Measurements from ENCODE around the gene TENT5C. TPM values are rescaled to one million over a fixed set of nuclear protein-coding genes. Genes with fewer than 3 reads are reported as not detected.

The TENT5C gene
- total RNA-seq, 1 experiment from 2014 or later = 1.4 TPM

- no peak for TF ChIP-seq E2F4 (CRISPR knock-in tag; IDR thresholded peaks at IDR 0.05; ENCODE audit: borderline replicate concordance, low read depth)
- TF ChIP-seq NR3C1 (CRISPR knock-in tag; conservative IDR thresholded peaks at IDR 0.05; ENCODE audit: low read depth) = no peak
Observed at GRCh38 chr1:117627546-117628130, 21.8 kb downstream of the TENT5C start (continued).

- CTCF ChIA-PET = interaction anchor here (1.3 to 1.6 kb wide), 2 partner anchors 13 to 126 kb away, joined by 3 to 5 read pairs; no protein-coding TSS in a partner anchor
- Mint-ChIP-seq H3K9me3 (no peaks in the 10 kb centered on the region), H3K36me3 (no peaks in the 10 kb centered on the region), H3K27ac (no peak overlapping the region), H3K4me1 (peaks cover 30% of the 10 kb centered on the region), H3K27me3 (ENCODE audit: low read depth) (no peaks in the 10 kb centered on the region), H3K4me3 (no peak overlapping the region)
- POLR2A ChIA-PET = no interaction called here
- DNase-seq (ENCODE audit: low spot score) (no peak), ATAC-seq (no peak)
- TF ChIP-seq FOXP1 (CRISPR knock-in tag; IDR thresholded peaks at IDR 0.05; ENCODE audit: borderline replicate concordance) (no peak), IRF1 (CRISPR knock-in tag; IDR thresholded peaks at IDR 0.05) (no peak), KAT7 (CRISPR knock-in tag; IDR thresholded peaks at IDR 0.05; ENCODE audit: borderline replicate concordance) (no peak), NFATC4 (CRISPR knock-in tag; IDR thresholded peaks at IDR 0.05) (no peak), MXD4 (CRISPR knock-in tag; IDR thresholded peaks at IDR 0.05; ENCODE audit: borderline replicate concordance) (no peak), E2F5 (CRISPR knock-in tag; IDR thresholded peaks at IDR 0.05) (no peak)
Observed at GRCh38 chr1:117628343-117628742, 22.5 kb downstream of the TENT5C start.

GRCh38 chr1:117629625-117630422 is 24.0 kb downstream of the TENT5C start:
- DNase-seq (ENCODE audit: low spot score) (no peak), ATAC-seq (no peak)
- no peaks in the 10 kb centered on the region for H3K27me3 Mint-ChIP-seq (ENCODE audit: low read depth)
- no peak overlapping the region for H3K27ac Mint-ChIP-seq
- ChIA-PET POLR2A (no interaction called here), CTCF (interaction anchor here (0.7 kb wide), 1 partner anchor 12 kb away, joined by 3 read pairs; no protein-coding TSS in a partner anchor)
- H3K9me3 Mint-ChIP-seq = no peaks in the 10 kb centered on the region
- no peak overlapping the region for H3K4me3 Mint-ChIP-seq
- H3K4me1 Mint-ChIP-seq = peaks cover 32% of the 10 kb centered on the region
- no peaks in the 10 kb centered on the region for H3K36me3 Mint-ChIP-seq
- TF ChIP-seq FOXP1 (CRISPR knock-in tag; IDR thresholded peaks at IDR 0.05; ENCODE audit: borderline replicate concordance) = no peak
- TF ChIP-seq ESRRA (CRISPR knock-in tag; IDR thresholded peaks at IDR 0.05; ENCODE audit: borderline replicate concordance) = no peak
- no peak for TF ChIP-seq ZNF317 (CRISPR knock-in tag; IDR thresholded peaks at IDR 0.05; ENCODE audit: borderline replicate concordance, low read depth)
- no peak for TF ChIP-seq MLX (CRISPR knock-in tag; IDR thresholded peaks at IDR 0.05)

GRCh38 chr1:117630423-117630998 is 24.7 kb downstream of the TENT5C start:
- CTCF ChIA-PET = no interaction called here
- ATAC-seq = no peak
- TF ChIP-seq ZNF423 (CRISPR knock-in tag; IDR thresholded peaks at IDR 0.05) = no peak
- TF ChIP-seq PRDM15 (CRISPR knock-in tag; IDR thresholded peaks at IDR 0.05) = no peak
- TF ChIP-seq ZNF425 (CRISPR knock-in tag; conservative IDR thresholded peaks at IDR 0.05) = no peak
- TF ChIP-seq TEAD1 (CRISPR knock-in tag; IDR thresholded peaks at IDR 0.05) = no peak
- TF ChIP-seq ZNF263 (CRISPR knock-in tag; IDR thresholded peaks at IDR 0.05; ENCODE audit: low read depth) = no peak

More at GRCh38 chr1:117630423-117630998, 24.7 kb downstream of the TENT5C start:
- Mint-ChIP-seq H3K27ac (no peak overlapping the region), H3K4me3 (no peak overlapping the region), H3K36me3 (no peaks in the 10 kb centered on the region), H3K27me3 (ENCODE audit: low read depth) (no peaks in the 10 kb centered on the region), H3K4me1 (peaks cover 32% of the 10 kb centered on the region), H3K9me3 (no peaks in the 10 kb centered on the region)
- no peak for DNase-seq (ENCODE audit: low spot score)
- POLR2A ChIA-PET = interaction anchor here (1.3 kb wide), 1 partner anchor 64 kb away, joined by 3 read pairs; no protein-coding TSS in a partner anchor
